Ascending aorta (tissue), 2 donors: ENCODE data around the gene NINJ1. TPM values are rescaled to one million over a fixed set of nuclear protein-coding genes. Genes with fewer than 3 reads are reported as not detected.

Experiments used
- DNase-seq, 2 donors: peaks; one replicate each; pipeline ENCODE4 v3.0.0-alpha.2; 2019; ENCODE audit warnings: low spot score in 2 of 2
- H3K27ac ChIP-seq, 2 donors: fragments of 200-600 bp; sonication (generic); one replicate each; pipeline ENCODE4 v1.5.1; 2016 to 2017; ENCODE audit warnings: mild to moderate bottlenecking in 1 of 2
- H3K27me3 ChIP-seq: fragments of 200-600 bp; sonication (generic); one replicate; pipeline ENCODE4 v1.5.1; 2017
- H3K36me3 ChIP-seq, 2 donors: fragments of 200-600 bp; sonication (generic); one replicate each; pipeline ENCODE4 v1.5.1; 2016
- H3K4me1 ChIP-seq, 2 donors: fragments of 200-600 bp; sonication (generic); one replicate each; pipeline ENCODE4 v1.5.1; 2016 to 2017; ENCODE audit warnings: mild to moderate bottlenecking in 1 of 2
- H3K4me3 ChIP-seq, 2 donors: fragments of 200-600 bp; sonication (generic); one replicate each; pipeline ENCODE4 v1.5.1; 2016 to 2017; ENCODE audit warnings: mild to moderate bottlenecking in 1 of 2
- H3K9me3 ChIP-seq, 2 donors: fragments of 200-600 bp; sonication (generic); one replicate each; pipeline ENCODE4 v1.5.1; 2016
- intact Hi-C: fragments of 100-400 bp; cut with DNase I; formaldehyde crosslinking; loops from one replicate; pipeline ENCODE4 v1.15.1; 2023
- total RNA-seq: library from RNA; depleted of rRNA; stranded (reverse); fragments of >200 nt; gene quantifications from one replicate; pipeline ENCODE4 v1.1.0, GENCODE V29; 2016
- TF ChIP-seq, protein P1 (sequence below), 3 experiments: fragments of 200-600 bp in 2 of 3; fragments of 450-650 bp in 1 of 3; sonication (generic) in 2 of 3; IDR thresholded peaks; one replicate each; pipeline ENCODE4 v1.5.1; 2016 to 2019; ENCODE audit warnings: antibody characterized with exemption in 3 of 3, mild to moderate bottlenecking in 1 of 3, moderate library complexity in 1 of 3

The NINJ1 gene
- total RNA-seq, 1 donor from 2014 or later = 156 TPM

DNA sequence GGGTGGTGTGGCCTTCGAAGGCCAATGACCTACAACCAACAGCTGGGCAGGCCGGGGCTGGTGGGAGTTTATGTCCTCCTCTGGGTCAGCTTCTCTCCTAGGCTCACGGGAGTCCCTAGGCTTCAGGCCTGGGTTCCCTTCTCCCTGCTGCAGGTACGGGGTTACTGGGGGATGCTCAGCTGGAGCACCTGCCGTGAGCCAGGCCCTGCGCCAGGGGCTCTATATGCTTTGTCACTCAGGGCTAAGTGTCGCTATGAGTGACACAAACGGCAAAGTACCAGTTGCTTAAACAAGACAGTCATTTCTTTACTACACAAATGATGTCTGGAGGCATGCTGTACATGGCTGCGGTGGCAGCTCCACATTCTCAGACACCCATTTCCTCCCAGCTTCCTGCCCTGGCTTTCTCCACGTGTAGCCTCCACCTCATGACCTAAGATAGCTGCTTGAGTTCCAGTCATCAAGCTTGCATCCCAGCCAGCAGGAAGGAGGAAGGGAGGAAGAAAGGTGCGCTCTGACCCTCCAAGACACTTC, 22.5 kb upstream of the NINJ1 start:
- TF ChIP-seq, protein P1, sequence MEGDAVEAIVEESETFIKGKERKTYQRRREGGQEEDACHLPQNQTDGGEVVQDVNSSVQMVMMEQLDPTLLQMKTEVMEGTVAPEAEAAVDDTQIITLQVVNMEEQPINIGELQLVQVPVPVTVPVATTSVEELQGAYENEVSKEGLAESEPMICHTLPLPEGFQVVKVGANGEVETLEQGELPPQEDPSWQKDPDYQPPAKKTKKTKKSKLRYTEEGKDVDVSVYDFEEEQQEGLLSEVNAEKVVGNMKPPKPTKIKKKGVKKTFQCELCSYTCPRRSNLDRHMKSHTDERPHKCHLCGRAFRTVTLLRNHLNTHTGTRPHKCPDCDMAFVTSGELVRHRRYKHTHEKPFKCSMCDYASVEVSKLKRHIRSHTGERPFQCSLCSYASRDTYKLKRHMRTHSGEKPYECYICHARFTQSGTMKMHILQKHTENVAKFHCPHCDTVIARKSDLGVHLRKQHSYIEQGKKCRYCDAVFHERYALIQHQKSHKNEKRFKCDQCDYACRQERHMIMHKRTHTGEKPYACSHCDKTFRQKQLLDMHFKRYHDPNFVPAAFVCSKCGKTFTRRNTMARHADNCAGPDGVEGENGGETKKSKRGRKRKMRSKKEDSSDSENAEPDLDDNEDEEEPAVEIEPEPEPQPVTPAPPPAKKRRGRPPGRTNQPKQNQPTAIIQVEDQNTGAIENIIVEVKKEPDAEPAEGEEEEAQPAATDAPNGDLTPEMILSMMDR (IDR thresholded peaks at IDR 0.05) = no peak
- intact Hi-C loops = no loop called here

DNA sequence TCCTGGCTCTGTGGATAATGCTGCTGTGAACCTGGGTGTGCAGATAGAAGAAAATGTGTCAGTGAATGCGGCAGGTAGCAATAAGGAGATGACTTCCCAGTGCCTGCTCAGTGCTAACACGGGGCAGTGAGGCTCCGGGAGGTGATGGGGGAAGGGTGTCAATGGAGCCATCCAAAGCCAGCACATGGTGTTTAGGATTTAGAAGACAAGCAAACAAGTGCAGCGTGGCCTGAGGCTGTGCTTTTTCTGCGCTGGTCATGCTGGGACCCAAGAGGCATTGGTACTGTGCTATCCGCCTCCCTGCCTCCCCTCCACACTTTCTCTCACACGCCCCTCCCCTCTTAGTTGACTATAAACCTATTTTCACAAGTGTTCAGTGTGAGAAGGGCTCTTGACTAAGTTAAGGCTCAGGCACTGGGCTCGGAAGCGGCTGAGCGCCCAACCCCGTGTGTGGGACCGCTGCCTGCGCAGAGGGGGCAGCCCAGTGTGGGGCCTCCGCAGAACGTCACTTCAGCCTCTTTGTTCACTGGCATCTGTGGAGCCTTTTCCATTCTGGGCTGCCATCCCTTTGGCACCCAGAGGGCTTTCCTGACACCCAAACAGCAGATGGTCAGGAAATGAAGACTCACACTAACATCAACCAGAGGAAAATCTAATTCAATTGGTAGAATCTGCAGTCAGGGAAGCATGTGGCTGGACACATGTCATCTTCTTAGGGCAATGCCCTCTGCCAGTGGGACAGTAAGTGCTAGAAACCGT, 21.8 kb upstream of the NINJ1 start:
- no peaks in the 10 kb centered on the region for H3K27me3 ChIP-seq
- intact Hi-C loops = no loop called here
- TF ChIP-seq, protein P1 (IDR thresholded peaks at IDR 0.05) = no peak
- H3K4me3 ChIP-seq = no peak overlapping the region
- DNase-seq = no peak
- peaks cover 0 to 4% of the 10 kb centered on the region in 2 donors for H3K4me1 ChIP-seq
- no peaks in the 10 kb centered on the region for H3K9me3 ChIP-seq
- no peaks in the 10 kb centered on the region for H3K36me3 ChIP-seq
- H3K27ac ChIP-seq = no peak overlapping the region

More for the DNA sequence above, 22.5 kb upstream of the NINJ1 start:
- H3K9me3 ChIP-seq = no peaks in the 10 kb centered on the region
- no peaks in the 10 kb centered on the region for H3K27me3 ChIP-seq
- H3K4me3 ChIP-seq = no peak overlapping the region
- no peaks in the 10 kb centered on the region for H3K36me3 ChIP-seq
- DNase-seq = no peak
- no peak overlapping the region for H3K27ac ChIP-seq
- peaks cover 0 to 4% of the 10 kb centered on the region in 2 donors for H3K4me1 ChIP-seq

DNA sequence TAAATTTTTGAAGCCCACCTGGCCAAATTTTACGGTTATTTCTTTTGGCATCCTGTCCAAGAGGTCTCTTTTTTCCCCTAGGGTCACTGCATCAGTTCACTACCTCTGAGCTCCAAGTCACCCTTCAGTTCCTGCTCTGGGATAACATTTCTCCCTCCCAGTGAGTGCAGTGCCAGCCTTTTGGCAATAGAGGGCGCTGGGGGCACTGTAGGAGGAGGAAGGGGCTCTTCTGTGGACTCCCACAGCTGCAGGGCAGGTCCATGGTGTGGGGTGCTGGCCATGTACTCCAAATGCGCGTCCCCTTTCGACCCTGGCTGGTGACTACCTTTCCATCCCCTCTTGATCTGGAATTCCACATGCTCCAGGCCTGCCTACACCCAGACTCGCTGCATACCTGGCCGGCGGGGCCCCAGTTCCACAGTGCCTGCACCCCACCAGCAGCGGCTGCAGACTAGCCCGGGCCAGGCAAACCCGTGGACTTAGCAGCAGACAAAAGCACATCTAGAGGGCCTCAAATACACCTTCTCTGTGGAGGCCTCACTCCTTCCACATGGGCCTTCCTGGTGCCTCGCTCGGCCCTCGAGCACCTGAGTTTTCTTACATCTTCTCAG, 20.3 kb upstream of the NINJ1 start:
- no peaks in the 10 kb centered on the region for H3K9me3 ChIP-seq
- H3K27ac ChIP-seq = no peak overlapping the region
- DNase-seq = no peak
- no peaks in the 10 kb centered on the region for H3K27me3 ChIP-seq
- no peaks in the 10 kb centered on the region for H3K36me3 ChIP-seq
- TF ChIP-seq, protein P1 (IDR thresholded peaks at IDR 0.05) = peak in 2 of 3 experiments; percentile 27 to 49
- H3K4me1 ChIP-seq = no peaks in the 10 kb centered on the region
- intact Hi-C loops = no loop called here
- H3K4me3 ChIP-seq = no peak overlapping the region

DNA sequence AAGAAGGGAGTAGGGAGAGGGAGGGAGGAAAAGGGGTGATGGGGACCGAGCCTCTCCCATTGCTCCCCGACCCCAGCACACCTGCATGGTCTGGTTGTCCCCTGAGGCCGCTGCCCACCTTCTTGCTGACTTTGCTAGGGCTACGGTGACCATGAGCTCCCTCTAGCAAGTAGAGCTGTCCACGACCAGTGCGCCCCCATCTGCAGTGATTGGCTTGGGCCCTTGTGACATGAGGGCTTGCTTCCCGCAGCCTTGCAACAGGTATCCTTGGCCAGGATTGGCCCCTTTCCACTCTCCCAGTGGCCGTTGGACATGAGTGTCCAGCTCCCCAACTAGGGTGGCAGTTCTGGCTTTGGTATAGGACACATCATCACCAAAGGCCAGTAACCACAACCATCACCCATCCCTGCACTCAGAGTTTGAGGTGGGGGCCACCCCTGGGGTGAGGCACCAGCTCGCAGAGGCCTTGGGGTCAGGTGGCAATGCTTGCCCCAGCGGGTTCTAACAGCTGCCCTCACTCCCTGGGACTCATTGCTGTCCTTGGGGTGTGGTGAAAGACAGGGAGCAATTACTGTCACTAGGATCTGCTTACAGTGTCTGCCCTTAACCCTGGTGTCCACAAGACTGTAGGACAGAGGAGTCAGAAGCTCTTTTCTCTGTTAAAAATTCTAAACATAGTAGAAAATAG, 17.2 kb upstream of the NINJ1 start:
- H3K27me3 ChIP-seq = no peaks in the 10 kb centered on the region
- DNase-seq = no peak
- TF ChIP-seq, protein P1 (IDR thresholded peaks at IDR 0.05) = no peak
- no peaks in the 10 kb centered on the region for H3K36me3 ChIP-seq
- H3K4me3 ChIP-seq = no peak overlapping the region
- no peaks in the 10 kb centered on the region for H3K9me3 ChIP-seq
- H3K4me1 ChIP-seq = no peaks in the 10 kb centered on the region
- H3K27ac ChIP-seq = no peak overlapping the region
- intact Hi-C loops = no loop called here

DNA sequence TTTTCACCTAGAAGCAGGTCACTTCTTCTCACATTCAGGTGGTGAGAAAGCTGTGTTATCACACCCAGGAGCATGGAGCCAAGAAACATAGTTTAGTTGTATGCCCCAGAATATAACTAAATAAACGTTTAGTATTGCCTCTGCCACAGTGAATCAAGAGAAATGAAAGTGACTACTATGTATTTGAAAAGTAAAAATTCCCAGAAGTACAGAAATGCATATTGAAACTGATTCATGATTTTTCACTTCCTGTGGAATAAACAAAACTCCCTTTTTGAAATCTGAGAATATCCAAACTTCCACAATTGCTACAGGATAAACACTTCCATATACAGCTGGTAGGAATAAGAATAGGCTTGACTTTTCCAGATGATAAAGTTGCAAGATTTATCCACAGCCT, 15.3 kb upstream of the NINJ1 start:
- H3K27me3 ChIP-seq = no peaks in the 10 kb centered on the region
- H3K4me3 ChIP-seq = no peak overlapping the region
- no peaks in the 10 kb centered on the region for H3K9me3 ChIP-seq
- no peaks in the 10 kb centered on the region for H3K36me3 ChIP-seq
- intact Hi-C loops = no loop called here
- DNase-seq = no peak
- H3K27ac ChIP-seq = no peak overlapping the region
- TF ChIP-seq, protein P1 (IDR thresholded peaks at IDR 0.05) = no peak
- peaks cover 0 to 2% of the 10 kb centered on the region in 2 donors for H3K4me1 ChIP-seq
